ENCODE data around the gene TP63.

Gene TP63

GRCh38 chr3:189921770-189922169 is 290.6 kb downstream of the TP63 start:
- DNase-seq = no peak
- TF ChIP-seq CTCF (IDR thresholded peaks at IDR 0.05; ENCODE audit: low read depth, low read length, missing control alignments) = no peak
- Histone ChIP-seq H3K4me3 (ENCODE audit: low read depth, low read length) (no peak overlapping the region), H3K27me3 (replicated peaks) (no peaks in the 10 kb centered on the region), H3K27ac (no peak overlapping the region), H3K36me3 (replicated peaks) (no peaks in the 10 kb centered on the region)
- in situ Hi-C loops (cut with HindIII; ENCODE audit: low pct_ligation_motif_present, low sequenced_read_pairs) = no loop called here

- no peak overlapping the region for H3K4me3 ChIP-seq (ENCODE audit: low read depth, low read length)
- no peaks in the 10 kb centered on the region for H3K36me3 ChIP-seq (replicated peaks)
- no peak for DNase-seq
- H3K27me3 ChIP-seq (replicated peaks) = no peaks in the 10 kb centered on the region
- in situ Hi-C loops (cut with HindIII; ENCODE audit: low pct_ligation_motif_present, low sequenced_read_pairs) = no loop called here
- TF ChIP-seq CTCF (IDR thresholded peaks at IDR 0.05; ENCODE audit: low read depth, low read length, missing control alignments) = no peak
- no peak overlapping the region for H3K27ac ChIP-seq
These were observed 297.0 kb downstream of the TP63 start for GRCh38 chr3:189927975-189928895.

- no peak for TF ChIP-seq CTCF (IDR thresholded peaks at IDR 0.05; ENCODE audit: low read depth, low read length, missing control alignments)
- DNase-seq = no peak
- Histone ChIP-seq H3K27ac (no peak overlapping the region), H3K36me3 (replicated peaks) (no peaks in the 10 kb centered on the region), H3K27me3 (replicated peaks) (no peaks in the 10 kb centered on the region), H3K4me3 (ENCODE audit: low read depth, low read length) (no peak overlapping the region)
- in situ Hi-C loops (cut with HindIII; ENCODE audit: low pct_ligation_motif_present, low sequenced_read_pairs) = no loop called here
These were observed 305.2 kb downstream of the TP63 start for GRCh38 chr3:189936201-189936945.

- Histone ChIP-seq H3K27me3 (replicated peaks) (no peaks in the 10 kb centered on the region), H3K27ac (peak overlapping the region; percentile 54), H3K36me3 (replicated peaks) (no peaks in the 10 kb centered on the region), H3K4me3 (ENCODE audit: low read depth, low read length) (no peak overlapping the region)
- peak; percentile 93 for DNase-seq
- no peak for TF ChIP-seq CTCF (IDR thresholded peaks at IDR 0.05; ENCODE audit: low read depth, low read length, missing control alignments)
- in situ Hi-C loops (cut with HindIII; ENCODE audit: low pct_ligation_motif_present, low sequenced_read_pairs) = no loop called here
These were observed 306.3 kb downstream of the TP63 start for GRCh38 chr3:189937302-189938127.

GRCh38 chr3:189941125-189941524 is 309.9 kb downstream of the TP63 start:
- Histone ChIP-seq H3K27ac (peak overlapping the region; percentile 36), H3K27me3 (replicated peaks) (no peaks in the 10 kb centered on the region), H3K36me3 (replicated peaks) (no peaks in the 10 kb centered on the region), H3K4me3 (ENCODE audit: low read depth, low read length) (no peak overlapping the region)
- in situ Hi-C loops (cut with HindIII; ENCODE audit: low pct_ligation_motif_present, low sequenced_read_pairs) = no loop called here
- no peak for DNase-seq
- TF ChIP-seq CTCF (IDR thresholded peaks at IDR 0.05; ENCODE audit: low read depth, low read length, missing control alignments) = no peak
